AG10803 (cell line): Measurements from ENCODE around the gene GGACT.
A peak's percentile ranks its signal among the peaks of the same experiment; 100 is the strongest.

Experiments used
- DNase-seq: peaks from one replicate; pipeline ENCODE4 v3.0.0; 2010; ENCODE audit warnings: low read depth
- H3K4me3 ChIP-seq: 2 replicates; pipeline ENCODE4 v1.5.1; 2011; ENCODE audit warnings: mild to moderate bottlenecking, low read length, control low read depth
- TF ChIP-seq, protein P1 (sequence below): conservative IDR thresholded peaks from 2 replicates; pipeline ENCODE4 v1.5.1; 2011; ENCODE audit warnings: mild to moderate bottlenecking, low read length, control low read depth, inconsistent platforms

The GGACT gene

DNA sequence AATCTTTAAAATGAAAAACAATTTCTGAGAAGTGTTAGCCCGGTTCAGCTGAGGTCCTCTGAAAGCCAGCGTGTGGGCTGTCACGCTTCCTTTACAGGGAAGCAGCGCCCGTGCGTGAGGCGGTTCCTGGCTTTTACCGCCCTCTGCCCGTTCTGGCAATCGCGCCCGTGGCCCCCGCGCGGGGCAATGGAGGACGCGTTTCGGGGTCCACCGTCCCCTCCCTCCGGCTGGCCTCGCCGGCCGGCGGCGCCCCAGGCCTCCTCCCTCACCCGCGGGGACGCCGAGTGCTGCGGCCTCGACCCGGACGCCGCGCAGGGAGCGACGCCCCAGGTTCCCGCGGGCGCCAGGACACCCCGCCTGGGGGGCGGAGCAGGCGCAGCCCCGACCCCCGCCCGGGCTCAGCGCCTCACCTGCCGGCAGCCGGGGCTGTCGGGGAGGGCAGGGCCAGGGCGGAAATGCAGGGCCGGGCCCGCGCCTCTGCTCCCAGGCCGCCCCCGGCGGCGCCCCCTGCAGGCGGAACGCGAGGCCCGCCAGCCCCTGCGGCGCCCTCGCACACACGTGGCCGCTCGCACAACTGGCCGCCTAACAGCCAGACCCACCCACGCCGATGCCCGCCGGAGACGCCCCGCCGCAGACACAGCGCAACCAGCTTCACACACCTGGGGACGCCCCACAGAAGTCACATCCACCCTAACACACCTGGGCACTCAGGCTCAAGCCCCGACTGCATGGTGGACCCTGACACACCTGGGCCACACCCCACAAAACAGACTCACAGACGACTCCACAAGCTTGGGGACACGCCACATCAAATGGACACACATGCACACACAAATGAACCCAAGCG, at the start of gene GGACT:
Gene GGACT, minus strand, starts transcription at position 459 of the 847 bp plus-strand sequence. CDS start 56,198 bp downstream, outside the sequence.
- peak; percentile 58 for DNase-seq
- H3K4me3 ChIP-seq = peak within 1 kb of the TSS; percentile 68
- TF ChIP-seq, protein P1, sequence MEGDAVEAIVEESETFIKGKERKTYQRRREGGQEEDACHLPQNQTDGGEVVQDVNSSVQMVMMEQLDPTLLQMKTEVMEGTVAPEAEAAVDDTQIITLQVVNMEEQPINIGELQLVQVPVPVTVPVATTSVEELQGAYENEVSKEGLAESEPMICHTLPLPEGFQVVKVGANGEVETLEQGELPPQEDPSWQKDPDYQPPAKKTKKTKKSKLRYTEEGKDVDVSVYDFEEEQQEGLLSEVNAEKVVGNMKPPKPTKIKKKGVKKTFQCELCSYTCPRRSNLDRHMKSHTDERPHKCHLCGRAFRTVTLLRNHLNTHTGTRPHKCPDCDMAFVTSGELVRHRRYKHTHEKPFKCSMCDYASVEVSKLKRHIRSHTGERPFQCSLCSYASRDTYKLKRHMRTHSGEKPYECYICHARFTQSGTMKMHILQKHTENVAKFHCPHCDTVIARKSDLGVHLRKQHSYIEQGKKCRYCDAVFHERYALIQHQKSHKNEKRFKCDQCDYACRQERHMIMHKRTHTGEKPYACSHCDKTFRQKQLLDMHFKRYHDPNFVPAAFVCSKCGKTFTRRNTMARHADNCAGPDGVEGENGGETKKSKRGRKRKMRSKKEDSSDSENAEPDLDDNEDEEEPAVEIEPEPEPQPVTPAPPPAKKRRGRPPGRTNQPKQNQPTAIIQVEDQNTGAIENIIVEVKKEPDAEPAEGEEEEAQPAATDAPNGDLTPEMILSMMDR = peak; percentile 45

- DNase-seq = no peak
- TF ChIP-seq, protein P1 = no peak
- no peak overlapping the region for H3K4me3 ChIP-seq
Observed at GRCh38 chr13:100637796-100638195, 49.2 kb upstream of the GGACT start.

DNA sequence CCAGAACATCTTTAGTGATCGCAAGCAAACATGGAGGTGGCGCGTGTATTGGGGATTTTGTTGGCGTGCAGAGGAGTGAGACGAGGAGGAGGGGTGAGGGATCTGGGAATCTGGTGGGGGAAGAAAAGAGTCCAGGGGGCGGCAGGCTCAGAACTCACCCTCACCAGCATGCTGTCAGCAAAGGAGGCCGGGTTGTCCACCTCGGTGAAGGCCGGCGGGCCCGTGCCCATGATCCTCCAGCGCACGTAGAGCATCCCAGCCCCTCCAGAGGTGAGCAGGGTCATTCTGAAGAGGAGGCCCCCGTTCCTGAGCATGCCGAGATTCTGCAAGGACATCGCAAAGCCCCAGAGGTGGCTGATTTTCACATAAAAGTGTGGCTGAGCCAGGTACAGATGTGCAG, 48.8 kb upstream of the GGACT start:
- DNase-seq = no peak
- TF ChIP-seq, protein P1 = no peak
- no peak overlapping the region for H3K4me3 ChIP-seq

DNA sequence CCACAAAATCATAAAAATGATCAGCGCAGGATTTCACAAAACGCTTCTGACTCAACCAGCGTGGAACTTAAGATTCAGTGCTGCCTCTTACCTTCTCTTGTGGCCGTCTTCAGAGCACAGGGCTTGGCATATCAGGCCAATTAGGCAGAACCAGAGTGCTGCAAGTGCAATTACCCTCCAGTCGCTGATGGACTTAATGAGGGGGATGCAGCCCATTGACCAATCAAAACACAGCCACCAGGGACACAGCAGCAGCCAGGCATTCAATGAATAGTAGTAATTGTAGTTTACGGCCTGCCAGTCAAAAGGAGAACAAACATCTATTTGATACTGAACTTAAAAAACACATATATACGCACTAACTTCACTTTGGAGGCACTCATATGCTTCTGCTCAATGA, 47.9 kb upstream of the GGACT start:
- DNase-seq = no peak
- no peak overlapping the region for H3K4me3 ChIP-seq
- TF ChIP-seq, protein P1 = no peak

- H3K4me3 ChIP-seq = no peak overlapping the region
- DNase-seq = no peak
- TF ChIP-seq, protein P1 = no peak
Observed at GRCh38 chr13:100636004-100636403, 47.4 kb upstream of the GGACT start.

- TF ChIP-seq, protein P1 = no peak
- no peak overlapping the region for H3K4me3 ChIP-seq
- no peak for DNase-seq
Observed at GRCh38 chr13:100634696-100635095, 46.1 kb upstream of the GGACT start.

DNA sequence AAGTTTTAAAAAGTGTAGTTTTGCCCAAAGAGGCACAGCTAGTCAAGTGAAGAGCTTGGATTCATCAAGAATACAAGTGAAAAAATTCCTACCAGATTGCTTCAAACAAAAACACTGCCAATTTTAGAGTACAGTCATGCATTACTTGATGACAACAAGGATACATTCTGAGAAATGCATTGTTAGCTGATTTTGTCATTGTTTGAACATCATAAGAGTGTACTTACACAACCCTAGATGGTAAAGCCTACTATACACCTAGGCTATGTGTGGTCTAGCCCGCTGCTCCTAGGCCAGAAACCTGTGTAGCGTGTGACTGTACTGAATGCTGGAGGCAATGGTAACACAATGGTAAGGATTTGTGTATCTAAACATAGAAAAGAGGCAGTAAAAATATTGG, 44.9 kb upstream of the GGACT start:
- peak; percentile 94 for DNase-seq
- TF ChIP-seq, protein P1 = no peak
- no peak overlapping the region for H3K4me3 ChIP-seq
